Testis (tissue), 2 donors: ENCODE results near the gene ZBTB17.

Source experiments
- POLR2A ChIP-seq: fragments of 450-650 bp; IDR thresholded peaks from one replicate; pipeline ENCODE4 v1.6.1; 2017; ENCODE audit warnings: antibody characterized with exemption, mild to moderate bottlenecking, moderate library complexity
- TF ChIP-seq, protein P1 (sequence below), 3 experiments: fragments of 450-650 bp in 2 of 3; fragments of 200-600 bp in 1 of 3; sonication (generic) in 1 of 3; IDR thresholded peaks; one replicate each; pipeline ENCODE4 v1.5.1; 2016 to 2019; ENCODE audit warnings: antibody characterized with exemption in 3 of 3, mild to moderate bottlenecking in 2 of 3, moderate library complexity in 1 of 3

DNA sequence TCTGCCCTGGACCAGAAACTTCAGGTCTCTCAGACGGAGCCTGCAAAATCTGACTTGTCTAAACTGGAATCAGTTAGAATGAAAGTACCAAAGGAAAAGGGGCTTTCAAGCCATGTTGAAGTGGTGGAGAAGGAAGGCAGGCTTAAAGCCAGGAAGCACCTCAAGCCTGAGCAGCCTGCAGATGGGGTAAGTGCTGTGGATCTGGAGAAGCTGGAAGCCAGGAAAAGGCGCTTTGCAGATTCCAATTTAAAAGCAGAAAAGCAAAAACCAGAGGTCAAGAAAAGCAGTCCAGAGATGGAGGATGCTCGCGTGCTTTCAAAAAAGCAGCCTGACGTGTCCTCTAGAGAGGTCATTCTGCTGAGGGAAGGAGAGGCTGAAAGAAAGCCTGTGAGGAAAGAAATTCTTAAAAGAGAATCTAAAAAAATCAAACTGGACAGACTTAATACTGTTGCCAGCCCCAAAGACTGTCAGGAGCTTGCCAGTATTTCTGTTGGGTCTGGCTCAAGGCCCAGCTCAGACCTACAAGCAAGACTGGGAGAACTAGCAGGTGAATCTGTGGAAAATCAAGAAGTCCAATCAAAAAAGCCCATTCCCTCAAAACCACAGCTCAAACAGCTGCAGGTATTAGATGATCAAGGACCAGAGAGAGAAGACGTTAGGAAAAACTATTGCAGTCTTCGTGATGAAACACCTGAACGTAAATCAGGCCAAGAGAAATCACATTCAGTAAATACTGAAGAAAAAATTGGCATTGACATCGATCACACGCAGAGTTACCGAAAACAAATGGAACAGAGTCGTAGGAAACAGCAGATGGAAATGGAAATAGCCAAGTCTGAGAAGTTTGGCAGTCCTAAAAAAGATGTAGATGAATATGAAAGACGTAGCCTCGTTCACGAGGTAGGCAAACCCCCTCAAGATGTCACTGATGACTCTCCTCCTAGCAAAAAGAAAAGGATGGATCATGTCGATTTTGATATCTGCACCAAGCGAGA, 46.6 kb downstream of the ZBTB17 start:
- TF ChIP-seq POLR2A, result no peak
- TF ChIP-seq, protein P1, sequence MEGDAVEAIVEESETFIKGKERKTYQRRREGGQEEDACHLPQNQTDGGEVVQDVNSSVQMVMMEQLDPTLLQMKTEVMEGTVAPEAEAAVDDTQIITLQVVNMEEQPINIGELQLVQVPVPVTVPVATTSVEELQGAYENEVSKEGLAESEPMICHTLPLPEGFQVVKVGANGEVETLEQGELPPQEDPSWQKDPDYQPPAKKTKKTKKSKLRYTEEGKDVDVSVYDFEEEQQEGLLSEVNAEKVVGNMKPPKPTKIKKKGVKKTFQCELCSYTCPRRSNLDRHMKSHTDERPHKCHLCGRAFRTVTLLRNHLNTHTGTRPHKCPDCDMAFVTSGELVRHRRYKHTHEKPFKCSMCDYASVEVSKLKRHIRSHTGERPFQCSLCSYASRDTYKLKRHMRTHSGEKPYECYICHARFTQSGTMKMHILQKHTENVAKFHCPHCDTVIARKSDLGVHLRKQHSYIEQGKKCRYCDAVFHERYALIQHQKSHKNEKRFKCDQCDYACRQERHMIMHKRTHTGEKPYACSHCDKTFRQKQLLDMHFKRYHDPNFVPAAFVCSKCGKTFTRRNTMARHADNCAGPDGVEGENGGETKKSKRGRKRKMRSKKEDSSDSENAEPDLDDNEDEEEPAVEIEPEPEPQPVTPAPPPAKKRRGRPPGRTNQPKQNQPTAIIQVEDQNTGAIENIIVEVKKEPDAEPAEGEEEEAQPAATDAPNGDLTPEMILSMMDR (IDR thresholded peaks at IDR 0.05), result no peak
